ENCODE results near the gene ZBTB2.
A peak's percentile ranks its signal among the peaks of the same experiment; 100 is the strongest.
"Not testable (repeated sequence)": the region's sequence is repeated elsewhere in the genome, so short reads cannot be mapped to it uniquely, and the experiment has no call there.

ZBTB2 gene

GRCh38 chr6:151327101-151327500 lies 64.3 kb downstream of the ZBTB2 start:
- DNase-seq (ENCODE audit: low read depth) = no peak

GRCh38 chr6:151326116-151326825 lies 65.1 kb downstream of the ZBTB2 start:
- DNase-seq (ENCODE audit: low read depth) = peak; percentile 8

GRCh38 chr6:151325075-151326050 lies 66.0 kb downstream of the ZBTB2 start:
- peak; percentile 60 for DNase-seq (ENCODE audit: low read depth)

- DNase-seq (ENCODE audit: low read depth) = no peak
These were observed 66.9 kb downstream of the ZBTB2 start for GRCh38 chr6:151324488-151324825.

GRCh38 chr6:151323791-151324487 lies 67.4 kb downstream of the ZBTB2 start:
- peak; percentile 59 for DNase-seq (ENCODE audit: low read depth)

GRCh38 chr6:151322570-151322969 lies 68.8 kb downstream of the ZBTB2 start:
- no peak for DNase-seq (ENCODE audit: low read depth)

DNA sequence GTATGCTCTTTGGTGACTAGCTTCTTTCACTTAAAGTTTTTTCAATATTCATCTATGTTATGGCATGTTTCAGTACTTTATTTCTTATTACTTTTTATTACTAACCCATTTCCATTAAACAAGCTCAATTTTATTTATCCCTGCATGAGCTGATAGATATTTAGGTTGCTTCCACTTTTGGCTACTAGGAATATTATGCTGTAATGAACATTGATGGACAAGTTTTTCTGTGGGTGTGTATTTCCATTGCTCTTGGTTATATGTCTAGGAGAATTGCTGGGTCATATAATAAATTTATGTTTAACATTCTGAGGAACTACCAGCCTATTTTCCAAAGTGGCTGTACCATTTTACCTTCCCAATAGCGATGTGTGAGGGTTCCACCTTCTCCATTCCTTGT lies 69.9 kb downstream of the ZBTB2 start:
- no peak for DNase-seq (ENCODE audit: low read depth)

GRCh38 chr6:151320140-151320539 lies 71.2 kb downstream of the ZBTB2 start:
- DNase-seq (ENCODE audit: low read depth) = no peak

- no peak for DNase-seq (ENCODE audit: low read depth)
These were observed 73.4 kb downstream of the ZBTB2 start for GRCh38 chr6:151317995-151318365.

GRCh38 chr6:151317103-151317994 lies 74.0 kb downstream of the ZBTB2 start:
- peak; percentile 5 for DNase-seq (ENCODE audit: low read depth)

- DNase-seq (ENCODE audit: low read depth) = not testable (repeated sequence)
These were observed 75.7 kb downstream of the ZBTB2 start for GRCh38 chr6:151315661-151316060.

Measured in HS-27A (cell line).